ENCODE data around the gene NEK8.
"Not testable (repeated sequence)": the region's sequence is repeated elsewhere in the genome, so short reads cannot be mapped to it uniquely, and the experiment has no call there.

Gene NEK8

DNA sequence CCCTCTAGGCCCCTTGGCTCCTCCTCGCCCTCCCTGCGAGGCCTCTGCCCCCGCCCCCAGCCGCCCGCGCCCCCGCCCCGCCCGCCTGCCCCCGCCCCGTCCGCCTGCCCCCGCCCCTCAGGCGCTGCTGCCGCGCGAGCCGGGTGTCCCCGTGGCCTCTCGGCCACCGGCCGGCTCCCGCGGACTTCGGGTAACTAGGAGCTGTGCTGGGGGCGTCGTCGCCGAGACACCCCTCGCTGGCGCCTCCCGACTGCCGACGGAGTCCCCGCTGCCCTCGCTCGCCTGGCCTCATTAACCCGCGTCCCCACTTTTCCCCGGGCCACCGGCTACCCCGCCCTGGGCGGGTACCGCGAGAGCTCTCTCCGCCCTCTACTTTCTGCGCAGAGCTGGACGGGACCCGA, 2.4 kb upstream of the NEK8 start, which contains the start of gene TLCD1:
TLCD1 (minus strand) TSS at position 8 of the 401 bp plus-strand sequence. CDS start 136 bp downstream, outside the sequence.
- DNase-seq = peak; percentile 89

DNA sequence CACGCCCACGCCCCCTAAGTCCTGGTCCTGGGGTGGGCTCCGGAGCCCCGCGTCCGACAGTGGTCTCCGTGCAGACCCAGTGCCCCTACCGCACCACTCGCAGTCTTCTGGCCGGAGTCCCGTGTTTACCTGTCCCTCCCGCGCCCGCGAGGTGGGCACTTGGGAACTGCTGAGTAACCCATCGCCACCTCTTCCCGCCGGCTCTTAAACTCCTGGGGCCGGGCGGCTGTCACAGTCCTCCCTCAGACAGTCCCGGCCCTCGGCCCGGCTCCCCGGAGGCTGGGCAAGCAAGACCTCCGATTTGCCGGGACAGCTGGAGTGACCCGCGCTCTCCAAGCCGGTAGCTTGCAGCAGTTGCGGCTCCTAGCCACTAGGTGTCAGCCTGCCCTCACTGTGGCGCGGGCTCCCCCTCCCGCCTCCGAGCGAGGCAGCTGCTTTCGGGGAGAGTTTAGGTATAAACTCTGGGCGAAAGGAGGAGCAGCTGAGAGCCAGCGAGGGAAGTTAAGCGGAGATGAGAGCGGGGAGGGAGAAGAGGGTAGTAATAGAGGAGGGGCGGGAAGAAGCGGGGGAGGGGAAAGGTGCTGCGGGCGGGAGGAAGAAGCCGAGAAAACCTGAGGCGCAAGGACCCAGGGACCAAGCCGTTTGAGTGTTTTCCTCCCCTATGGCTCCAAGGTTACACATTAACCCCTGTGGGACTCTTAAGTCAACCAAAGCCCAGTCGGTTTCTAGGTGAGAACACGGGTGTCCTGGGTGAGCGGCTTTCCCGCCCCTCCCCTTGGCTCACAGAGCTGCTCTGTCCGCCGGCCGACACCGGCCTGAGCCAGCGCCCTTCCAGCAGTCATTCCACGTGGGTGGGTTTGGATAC, 1.7 kb upstream of the NEK8 start:
- peak; percentile 99 for DNase-seq

- DNase-seq = no peak
These were observed 1.4 kb downstream of the NEK8 start for GRCh38 chr17:28729950-28730330.

DNA sequence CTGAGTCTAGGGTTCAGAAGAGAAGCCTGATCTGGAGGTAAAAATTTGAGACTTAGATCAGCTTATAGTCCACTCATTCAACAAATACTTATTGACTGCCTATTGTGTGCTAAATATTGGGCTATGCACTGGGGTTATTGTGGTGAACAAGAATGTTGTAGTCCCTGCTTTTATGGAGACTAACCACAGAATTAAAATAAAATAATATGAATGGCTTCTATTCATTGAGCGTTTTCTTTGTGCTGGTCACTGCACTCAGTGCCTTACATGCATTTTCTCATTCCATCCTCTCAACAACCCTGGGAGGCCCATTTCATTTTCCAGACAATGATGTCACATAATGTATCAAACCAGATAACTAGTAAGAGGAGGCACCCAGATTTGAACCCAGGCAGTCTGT, 4.8 kb downstream of the NEK8 start:
- no peak for DNase-seq

DNA sequence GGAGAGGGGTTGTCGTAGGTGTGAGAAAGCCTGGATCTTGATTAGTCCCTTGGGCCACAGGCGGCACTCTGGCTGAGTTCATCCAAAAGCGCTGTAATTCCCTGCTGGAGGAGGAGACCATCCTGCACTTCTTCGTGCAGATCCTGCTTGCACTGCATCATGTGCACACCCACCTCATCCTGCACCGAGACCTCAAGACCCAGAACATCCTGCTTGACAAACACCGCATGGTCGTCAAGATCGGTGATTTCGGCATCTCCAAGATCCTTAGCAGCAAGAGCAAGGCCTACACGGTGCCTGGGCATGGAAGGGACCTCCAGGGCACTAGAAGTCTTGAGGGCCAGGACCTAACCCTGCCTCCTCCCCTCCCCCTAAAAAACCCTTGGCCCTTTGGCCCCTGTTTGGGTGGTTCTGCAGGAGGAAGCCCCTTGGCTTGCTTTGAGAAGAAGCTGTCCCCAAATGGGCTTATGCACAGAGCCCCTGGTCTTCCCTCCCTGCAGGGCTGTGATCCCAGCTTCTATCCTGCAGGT, 6.2 kb downstream of the NEK8 start:
- no peak for DNase-seq

- DNase-seq = no peak
These were observed 6.7 kb downstream of the NEK8 start for GRCh38 chr17:28735242-28735722.

- not testable (repeated sequence) for DNase-seq
These were observed 7.6 kb downstream of the NEK8 start for GRCh38 chr17:28735913-28736769.

DNA sequence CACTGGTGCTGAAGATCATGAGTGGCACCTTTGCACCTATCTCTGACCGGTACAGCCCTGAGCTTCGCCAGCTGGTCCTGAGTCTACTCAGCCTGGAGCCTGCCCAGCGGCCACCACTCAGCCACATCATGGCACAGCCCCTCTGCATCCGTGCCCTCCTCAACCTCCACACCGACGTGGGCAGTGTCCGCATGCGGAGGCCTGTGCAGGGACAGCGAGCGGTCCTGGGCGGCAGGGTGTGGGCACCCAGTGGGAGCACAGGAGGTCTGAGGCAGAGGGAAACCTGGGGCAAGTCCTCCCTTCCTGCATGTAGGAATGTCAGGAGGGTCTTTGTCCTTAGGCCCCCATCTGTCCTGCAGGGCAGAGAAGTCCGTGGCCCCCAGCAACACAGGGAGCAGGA, 8.7 kb downstream of the NEK8 start:
- DNase-seq = no peak

- no peak for DNase-seq
These were observed 9.4 kb downstream of the NEK8 start for GRCh38 chr17:28737770-28738679.

- DNase-seq = no peak
These were observed 10.2 kb downstream of the NEK8 start for GRCh38 chr17:28738680-28739384.

- no peak for DNase-seq
These were observed 12.1 kb downstream of the NEK8 start for GRCh38 chr17:28740406-28741357.

GRCh38 chr17:28741358-28742349, 13.1 kb downstream of the NEK8 start:
- DNase-seq = no peak

DNA sequence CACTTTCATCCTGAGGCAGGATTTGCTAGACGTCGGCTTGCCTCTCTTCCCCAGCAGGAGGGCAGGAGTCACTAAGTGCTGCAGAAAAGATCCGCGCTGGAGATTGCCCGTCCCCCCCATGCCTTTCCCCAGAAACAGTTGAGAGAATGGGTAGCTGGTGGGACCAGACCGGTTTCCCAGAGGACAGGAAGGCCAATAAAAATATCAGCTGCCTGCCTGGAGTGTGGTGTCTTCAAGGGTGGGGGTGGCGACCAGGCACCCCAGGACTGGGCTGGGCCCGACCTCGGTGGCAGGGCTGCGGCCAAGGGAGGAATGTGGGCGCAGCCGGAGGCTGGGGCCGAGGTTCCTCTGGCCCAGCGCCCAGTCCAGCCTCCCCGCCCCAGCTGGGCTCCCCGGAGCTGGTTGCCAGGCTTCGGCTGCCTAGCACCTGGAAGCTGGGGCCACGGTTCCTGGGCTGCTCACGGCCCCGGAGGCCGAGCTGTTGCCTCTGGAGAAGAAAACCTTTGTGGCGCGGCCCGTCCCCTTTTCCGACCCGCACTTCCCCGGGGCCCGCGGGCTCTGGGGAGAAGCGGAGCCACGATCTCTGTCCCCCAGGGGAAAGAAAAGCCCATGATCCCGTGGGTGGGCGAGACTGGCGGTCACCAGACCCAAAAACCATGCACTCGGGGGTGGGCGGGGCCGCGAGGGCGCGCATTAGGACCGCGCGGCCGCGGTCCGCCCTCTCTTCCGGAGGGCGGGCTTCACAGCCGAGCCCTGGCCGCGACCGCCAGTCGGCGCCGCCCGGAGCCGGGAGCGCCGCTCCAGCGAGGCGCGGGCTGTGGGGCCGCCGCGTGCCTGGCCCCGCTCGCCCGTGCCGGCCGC, 14.9 kb downstream of the NEK8 start, which contains the start of gene TRAF4:
TRAF4 (plus strand) TSS at position 769 of the 861 bp plus-strand sequence. CDS start 102 bp downstream, outside the sequence.
- peak; percentile 98 for DNase-seq

DNA sequence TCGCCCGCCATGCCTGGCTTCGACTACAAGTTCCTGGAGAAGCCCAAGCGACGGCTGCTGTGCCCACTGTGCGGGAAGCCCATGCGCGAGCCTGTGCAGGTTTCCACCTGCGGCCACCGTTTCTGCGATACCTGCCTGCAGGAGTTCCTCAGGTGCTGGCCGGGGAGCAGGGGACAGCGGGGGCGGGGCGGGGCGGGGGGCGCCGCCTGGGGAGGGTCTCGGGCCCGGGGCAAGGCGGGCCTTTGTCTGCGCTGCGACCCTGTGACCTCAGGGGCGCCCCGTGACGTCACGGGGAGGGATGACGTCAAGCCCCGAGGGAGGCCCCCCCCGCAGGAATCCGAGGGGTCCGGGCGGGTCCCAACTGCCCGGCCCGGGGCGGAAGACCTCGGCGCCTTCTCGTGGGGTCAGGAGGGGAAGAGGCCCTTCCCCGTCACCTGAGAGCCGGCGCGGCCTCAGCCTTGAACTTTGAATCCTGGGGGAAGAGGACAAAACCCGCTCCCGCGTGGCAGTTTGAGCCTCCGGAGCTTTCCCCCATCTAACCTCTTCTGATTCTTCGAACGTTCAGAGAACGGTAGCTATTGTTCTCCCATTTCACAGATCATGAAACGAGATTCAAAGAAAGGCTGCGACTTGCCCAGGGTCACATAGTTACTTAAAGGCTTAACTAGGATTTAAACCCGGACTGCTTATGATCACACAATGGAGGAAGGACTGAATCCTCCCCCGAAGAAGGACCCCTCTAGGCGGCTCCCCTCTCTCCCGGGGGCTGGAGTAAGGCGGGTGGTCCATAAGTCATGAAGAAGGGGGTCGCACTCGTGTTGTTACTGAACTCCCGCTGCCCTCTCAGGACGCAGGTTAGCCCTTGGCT, 15.8 kb downstream of the NEK8 start:
- DNase-seq = peak; percentile 75

GRCh38 chr17:28744972-28745785, 16.6 kb downstream of the NEK8 start:
- DNase-seq = peak; percentile 91

All from NCI-H69 (cell line).